Lower lobe of right lung (tissue), 2 donors: ENCODE results near the gene ATP8B1. TPM values are rescaled to one million over a fixed set of nuclear protein-coding genes. Genes with fewer than 3 reads are reported as not detected.

Source experiments
- ATAC-seq, 2 donors: fragments of 200-7000 bp; cut with Tn5 transposase; one replicate each; pipeline ENCODE4 v1.9.1; 2020 to 2022; ENCODE audit warnings: mild to moderate bottlenecking in 2 of 2, moderate library complexity in 2 of 2
- DNase-seq: peaks from one replicate; pipeline ENCODE4 v3.0.0-alpha.2; 2020
- H3K27ac ChIP-seq: fragments of 200-600 bp; one replicate; pipeline ENCODE4 v1.8.0; 2022
- H3K27me3 ChIP-seq: fragments of 200-600 bp; one replicate; pipeline ENCODE4 v1.8.0; 2022; ENCODE audit warnings: low read depth
- H3K36me3 ChIP-seq: fragments of 200-600 bp; one replicate; pipeline ENCODE4 v1.8.0; 2022; ENCODE audit warnings: mild to moderate bottlenecking
- H3K4me1 ChIP-seq: fragments of 200-600 bp; one replicate; pipeline ENCODE4 v1.8.0; 2022
- H3K4me3 ChIP-seq: fragments of 200-600 bp; one replicate; pipeline ENCODE4 v1.8.0; 2022; ENCODE audit warnings: mild to moderate bottlenecking
- H3K9me3 ChIP-seq: fragments of 200-600 bp; one replicate; pipeline ENCODE4 v1.8.0; 2022
- CTCF ChIP-seq: fragments of 200-600 bp; IDR thresholded peaks from one replicate; pipeline ENCODE4 v1.8.0; 2022; ENCODE audit warnings: antibody characterized with exemption, mild to moderate bottlenecking
- intact Hi-C: fragments of 100-400 bp; cut with DNase I; formaldehyde crosslinking; loops from one replicate; pipeline ENCODE4 v1.11.0; 2022
- total RNA-seq: library from RNA; stranded (reverse); fragmentation: NEBNext Ultra II Directional; extraction: Animal tissue kit (Norgen Biotek cat#: 25700); gene quantifications from one replicate; pipeline ENCODE4 v1.2.1, GENCODE V29; 2021
- donor health status: DM: no; HTN: yes; CAD: no; lungs with severe emphysema.

Gene ATP8B1
- total RNA-seq, 1 donor from 2014 or later, result 27.2 TPM

- intact Hi-C loops, result no loop called here
Measured at GRCh38 chr18:57785751-57786437, 17.2 kb downstream of the ATP8B1 start.

GRCh38 chr18:57784801-57785114 lies 18.4 kb downstream of the ATP8B1 start:
- no peak overlapping the region for H3K27ac ChIP-seq
- intact Hi-C loops, result no loop called here
- no peak for TF ChIP-seq CTCF

More at GRCh38 chr18:57785751-57786437, 17.2 kb downstream of the ATP8B1 start:
- H3K4me1 ChIP-seq, result peaks cover 41% of the 10 kb centered on the region
- no peak for TF ChIP-seq CTCF
- DNase-seq (no peak), ATAC-seq (no peak)
- H3K27me3 ChIP-seq, result no peaks in the 10 kb centered on the region
- no peaks in the 10 kb centered on the region for H3K36me3 ChIP-seq
- no peak overlapping the region for H3K4me3 ChIP-seq
- H3K9me3 ChIP-seq, result no peaks in the 10 kb centered on the region
- no peak overlapping the region for H3K27ac ChIP-seq

GRCh38 chr18:57784034-57784800 lies 18.9 kb downstream of the ATP8B1 start:
- Histone ChIP-seq H3K27ac (peak overlapping the region; percentile 5), H3K9me3 (no peaks in the 10 kb centered on the region), H3K4me3 (no peak overlapping the region), H3K36me3 (no peaks in the 10 kb centered on the region), H3K27me3 (no peaks in the 10 kb centered on the region), H3K4me1 (peaks cover 43% of the 10 kb centered on the region)
- no peak for TF ChIP-seq CTCF
- ATAC-seq (peak in 1 of 2 donors; percentile 22), DNase-seq (no peak)
- intact Hi-C loops, result no loop called here

More at GRCh38 chr18:57784801-57785114, 18.4 kb downstream of the ATP8B1 start:
- H3K4me3 ChIP-seq, result no peak overlapping the region
- H3K27me3 ChIP-seq, result no peaks in the 10 kb centered on the region
- H3K4me1 ChIP-seq, result peaks cover 49% of the 10 kb centered on the region
- DNase-seq (no peak), ATAC-seq (no peak)
- no peaks in the 10 kb centered on the region for H3K36me3 ChIP-seq
- no peaks in the 10 kb centered on the region for H3K9me3 ChIP-seq

GRCh38 chr18:57782049-57782448 lies 21.1 kb downstream of the ATP8B1 start:
- no peak for ATAC-seq
- Histone ChIP-seq H3K4me1 (peaks cover 32% of the 10 kb centered on the region), H3K4me3 (no peak overlapping the region), H3K27me3 (no peaks in the 10 kb centered on the region), H3K9me3 (no peaks in the 10 kb centered on the region), H3K27ac (no peak overlapping the region), H3K36me3 (no peaks in the 10 kb centered on the region)
- no peak for DNase-seq
- intact Hi-C loops, result no loop called here
- no peak for TF ChIP-seq CTCF

- H3K4me1 ChIP-seq, result peaks cover 44% of the 10 kb centered on the region
Measured at GRCh38 chr18:57780706-57781347, 22.3 kb downstream of the ATP8B1 start.

More at GRCh38 chr18:57780706-57781347, 22.3 kb downstream of the ATP8B1 start:
- DNase-seq (no peak), ATAC-seq (peak; percentile 40 to 80)
- Histone ChIP-seq H3K36me3 (no peaks in the 10 kb centered on the region), H3K4me3 (peak overlapping the region; percentile 10), H3K27me3 (no peaks in the 10 kb centered on the region), H3K9me3 (no peaks in the 10 kb centered on the region), H3K27ac (peak overlapping the region; percentile 58)
- TF ChIP-seq CTCF, result no peak
- intact Hi-C loops, result no loop called here
